NCI-H345 treated with DMSO at 0.1 percent for 48 hours (cell line): ENCODE data around the gene NCCRP1.
A peak's percentile ranks its signal among the peaks of the same experiment; 100 is the strongest.
"Not testable (repeated sequence)": the region's sequence is repeated elsewhere in the genome, so short reads cannot be mapped to it uniquely, and the experiment has no call there.

Experiments used
- DNase-seq: peaks from one replicate; lab custom pipeline; 2025; ENCODE audit not compliant: unreplicated experiment; lab: John Stamatoyannopoulos, UW

Gene NCCRP1

DNA sequence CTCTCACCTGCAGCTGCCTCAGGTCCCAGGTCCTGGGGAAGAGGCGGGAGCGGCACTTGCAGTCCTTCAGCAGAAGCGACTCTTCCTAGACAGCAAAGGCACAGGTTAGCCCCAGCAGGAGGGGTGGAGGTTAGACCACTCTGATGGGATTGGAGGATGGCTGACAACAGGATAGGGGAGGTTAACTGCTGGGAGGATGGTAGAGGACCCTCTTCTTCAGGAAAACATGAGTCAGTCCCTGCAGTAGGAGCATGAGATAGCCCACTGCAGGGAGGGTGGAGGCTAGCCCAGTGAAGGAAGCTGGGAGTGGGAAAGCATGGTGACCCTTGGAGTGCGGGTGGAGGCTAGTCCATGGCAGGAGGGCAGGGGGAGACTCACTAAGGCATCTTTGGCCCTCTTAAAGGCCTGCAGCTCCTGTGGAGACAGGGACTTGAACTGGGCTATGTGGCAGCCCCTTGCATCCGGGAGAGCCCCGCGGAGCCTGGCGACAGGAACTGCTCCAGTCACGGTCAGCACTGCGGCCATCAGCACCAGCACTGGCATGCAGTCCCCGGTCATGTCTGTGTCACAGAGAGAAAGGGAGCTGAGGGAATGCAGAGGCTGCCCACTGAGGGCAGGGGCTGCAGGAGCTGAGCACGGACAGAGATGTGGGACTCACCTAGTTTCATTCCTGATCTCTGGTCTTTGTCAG, 47.8 kb downstream of the NCCRP1 start, which contains the start of gene IFNL3:
Gene IFNL3 (minus strand): TSS at position 597 of the 691 bp plus-strand sequence. CDS start 39 bp downstream, at position 558.
- not testable (repeated sequence) for DNase-seq

- DNase-seq, result not testable (repeated sequence)
Measured at GRCh38 chr19:39245166-39245565, 48.4 kb downstream of the NCCRP1 start.

- DNase-seq, result peak; percentile 56
Measured at GRCh38 chr19:39246951-39247669, 50.3 kb downstream of the NCCRP1 start.

DNA sequence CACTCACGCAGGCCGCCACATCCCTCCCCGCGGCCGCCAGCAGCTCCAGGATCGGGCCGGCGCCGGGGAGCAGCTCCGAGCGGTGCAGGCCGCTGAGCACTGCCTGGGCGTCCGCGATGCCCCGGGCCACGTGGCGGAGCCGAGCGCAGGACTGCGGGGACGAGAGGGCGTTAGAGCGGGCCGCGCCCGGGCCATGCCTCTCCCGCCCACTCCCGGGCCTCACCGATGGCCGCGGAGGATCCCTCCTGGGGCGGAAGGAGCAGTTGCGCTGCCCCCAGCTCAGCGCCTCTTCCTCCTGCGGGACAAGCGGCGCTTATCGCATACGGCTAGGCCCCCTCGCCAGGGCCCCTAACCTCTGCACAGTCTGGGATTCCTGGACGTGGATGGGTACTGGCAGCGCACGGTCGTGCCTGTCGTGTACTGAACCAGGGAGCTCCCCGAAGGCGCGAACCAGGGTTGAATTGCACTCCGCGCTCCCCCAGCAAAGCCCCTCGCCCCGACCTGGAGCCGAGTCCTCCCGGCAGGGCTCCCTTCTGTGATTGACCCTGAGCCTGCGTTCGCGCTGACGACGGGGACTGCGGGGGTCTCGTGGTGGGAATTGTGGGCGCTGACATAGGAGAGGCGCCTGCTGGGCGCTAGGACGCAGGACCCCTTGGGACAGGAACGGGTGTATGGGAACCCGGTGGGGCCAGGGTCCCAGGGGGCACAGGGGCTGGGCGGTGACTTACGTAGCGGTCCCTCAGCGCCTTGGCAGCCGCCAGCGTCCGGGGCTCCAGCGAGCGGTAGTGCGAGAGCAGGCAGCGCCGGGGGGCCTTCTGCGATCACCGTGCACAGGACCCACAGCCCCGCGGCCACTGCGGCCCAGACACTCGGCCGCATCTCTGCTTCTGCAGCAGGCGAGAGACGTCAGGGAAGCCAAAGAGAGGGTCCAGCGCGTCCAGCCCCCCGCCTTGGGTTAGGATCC, 51.2 kb downstream of the NCCRP1 start:
- no peak for DNase-seq

DNA sequence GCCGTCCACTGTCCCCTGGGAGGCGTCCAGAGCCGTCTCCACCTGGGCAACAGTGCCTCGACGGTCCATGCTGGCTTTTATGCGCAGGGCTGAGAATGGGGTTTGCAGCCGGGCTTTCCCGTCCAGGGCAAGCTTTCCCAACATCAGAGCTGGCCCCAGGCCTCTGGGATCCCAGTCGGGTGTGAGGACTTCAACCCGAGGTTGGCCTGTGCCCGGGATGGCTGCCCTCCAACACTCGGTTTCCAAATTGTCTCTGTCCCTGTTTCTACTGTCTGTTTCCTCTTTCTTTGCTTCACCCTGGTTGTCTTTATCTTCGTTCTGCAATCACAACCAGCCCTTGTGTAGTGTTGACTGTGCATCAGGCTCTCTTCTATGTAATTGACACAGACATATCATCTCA, 52.0 kb downstream of the NCCRP1 start, which contains the start of gene IFNL4:
Gene IFNL4 (minus strand): TSS at position 51 of the 400 bp plus-strand sequence.
- DNase-seq, result no peak

- no peak for DNase-seq
Measured at GRCh38 chr19:39251081-39251480, 54.3 kb downstream of the NCCRP1 start.
